ENCODE measurements around the gene MYO9B.
A peak's percentile ranks its signal among the peaks of the same experiment; 100 is the strongest.

Gene MYO9B

DNA sequence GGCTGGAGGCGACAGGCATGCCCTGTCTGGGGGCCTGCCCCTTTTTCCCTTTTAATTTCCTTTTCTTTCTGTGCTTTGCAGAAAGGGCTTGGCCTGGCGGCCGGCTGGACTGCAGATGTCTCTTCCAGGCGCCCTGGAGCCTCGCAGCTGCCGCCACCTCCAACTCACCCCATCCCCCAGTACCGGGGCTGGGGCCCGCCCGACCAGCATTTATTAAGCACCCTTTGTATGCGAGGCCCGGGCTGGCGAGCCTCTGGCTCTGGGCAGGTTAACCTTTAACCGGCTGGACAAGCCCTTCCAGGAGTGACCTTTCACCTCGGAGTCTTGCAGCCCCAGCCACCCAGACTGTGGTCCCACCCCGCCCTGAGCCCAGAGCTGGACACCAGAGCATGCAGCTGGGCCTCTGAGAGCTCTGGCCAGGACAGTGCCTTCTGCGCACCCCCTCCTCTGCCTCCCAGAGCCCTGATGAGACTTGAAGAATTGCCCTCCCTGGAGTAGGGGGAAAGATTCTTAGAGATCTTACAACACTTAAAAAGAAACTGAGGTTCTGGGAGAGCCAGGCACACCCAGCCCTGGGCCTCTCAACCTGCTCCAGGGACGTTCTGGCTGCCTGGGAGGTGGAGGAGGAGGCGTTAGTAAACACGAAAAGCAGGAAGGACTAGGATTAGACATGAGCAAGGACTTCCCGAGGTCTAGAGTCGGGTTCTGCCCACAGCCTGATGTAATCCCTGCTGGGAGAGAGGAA lies 171.3 kb downstream of the MYO9B start:
- H3K27me3 Mint-ChIP-seq = no peaks in the 10 kb centered on the region
- peak overlapping the region; percentile 65 for H3K27ac Mint-ChIP-seq
- no peaks in the 10 kb centered on the region for H3K9me3 Mint-ChIP-seq
- H3K4me3 Mint-ChIP-seq = peak overlapping the region; percentile 85
- no peaks in the 10 kb centered on the region for H3K36me3 Mint-ChIP-seq
- H3K4me1 Mint-ChIP-seq = peaks cover 6% of the 10 kb centered on the region

DNA sequence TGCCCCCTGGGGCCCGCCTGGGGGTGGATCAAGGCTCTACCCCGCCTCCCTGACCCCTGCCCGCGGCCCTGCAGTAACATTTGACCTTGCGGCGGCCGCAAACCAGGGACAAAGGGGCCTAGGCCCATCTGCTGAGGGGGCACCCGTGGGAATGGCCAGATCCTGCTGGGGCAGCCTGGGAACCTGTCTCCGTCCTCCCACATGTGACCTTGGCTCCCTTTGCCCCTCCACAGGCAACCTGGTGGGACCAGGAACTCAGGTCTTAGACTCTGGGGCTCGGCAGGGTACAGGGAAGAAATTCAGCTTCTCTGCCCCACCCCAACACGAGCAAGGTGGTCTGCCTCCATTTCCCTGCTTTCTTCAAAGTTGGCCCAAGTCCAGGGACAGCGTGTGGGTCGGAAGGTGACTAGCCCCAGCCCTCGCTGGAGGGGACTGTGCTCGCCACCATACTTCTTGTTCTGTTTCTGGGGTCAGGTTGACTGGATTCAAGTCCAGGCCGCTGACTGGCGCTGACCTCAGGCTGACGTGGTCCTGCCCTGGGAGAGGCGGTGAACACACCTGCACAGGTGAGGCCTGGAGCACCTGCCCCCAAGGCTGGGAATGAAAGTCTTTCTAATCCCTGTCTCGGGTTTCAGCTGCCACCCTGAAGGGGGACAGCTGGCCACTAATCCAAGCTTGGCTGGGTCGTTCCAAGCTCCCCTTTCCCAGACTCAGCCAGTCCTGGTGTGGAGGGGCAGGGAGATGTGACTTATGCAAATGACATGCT lies 172.6 kb downstream of the MYO9B start:
- no peaks in the 10 kb centered on the region for H3K27me3 Mint-ChIP-seq
- no peak overlapping the region for H3K27ac Mint-ChIP-seq
- no peaks in the 10 kb centered on the region for H3K9me3 Mint-ChIP-seq
- H3K4me1 Mint-ChIP-seq = peaks cover 6% of the 10 kb centered on the region
- no peak overlapping the region for H3K4me3 Mint-ChIP-seq
- H3K36me3 Mint-ChIP-seq = no peaks in the 10 kb centered on the region

DNA sequence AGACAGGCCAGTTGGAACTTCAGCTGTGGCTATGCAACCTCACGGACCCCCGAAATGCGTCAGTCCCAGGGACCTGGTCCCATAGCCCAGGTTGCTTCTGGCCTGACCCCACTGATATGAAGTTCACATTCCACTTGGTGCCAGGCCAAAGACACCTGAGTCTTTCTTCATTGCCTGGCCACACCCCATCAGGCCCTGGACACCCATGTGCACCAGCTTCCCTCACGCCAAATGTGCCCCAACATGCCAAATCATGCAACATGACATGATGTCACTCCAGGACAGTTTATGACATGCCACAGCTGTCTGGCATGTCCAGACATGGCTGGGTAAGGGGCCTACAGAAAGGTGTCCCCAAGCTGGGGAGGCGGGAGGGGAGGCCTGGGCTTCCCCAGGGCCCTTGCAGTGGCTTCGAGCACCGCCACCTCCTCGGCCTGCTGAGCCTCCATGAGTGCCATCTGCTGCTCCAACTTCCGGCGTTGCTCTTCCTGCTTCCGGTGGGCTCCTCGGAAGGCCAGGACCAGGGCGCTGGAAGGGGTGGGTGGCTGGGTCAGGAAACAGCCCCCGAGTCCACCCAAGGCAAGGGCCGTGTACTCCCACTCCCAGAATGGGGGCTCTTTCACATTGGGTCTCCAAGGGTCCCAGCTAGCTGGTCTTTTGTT lies 174.4 kb downstream of the MYO9B start:
- no peaks in the 10 kb centered on the region for H3K9me3 Mint-ChIP-seq
- H3K27ac Mint-ChIP-seq = no peak overlapping the region
- H3K36me3 Mint-ChIP-seq = no peaks in the 10 kb centered on the region
- H3K27me3 Mint-ChIP-seq = no peaks in the 10 kb centered on the region
- H3K4me3 Mint-ChIP-seq = no peak overlapping the region
- H3K4me1 Mint-ChIP-seq = peaks cover 6% of the 10 kb centered on the region

DNA sequence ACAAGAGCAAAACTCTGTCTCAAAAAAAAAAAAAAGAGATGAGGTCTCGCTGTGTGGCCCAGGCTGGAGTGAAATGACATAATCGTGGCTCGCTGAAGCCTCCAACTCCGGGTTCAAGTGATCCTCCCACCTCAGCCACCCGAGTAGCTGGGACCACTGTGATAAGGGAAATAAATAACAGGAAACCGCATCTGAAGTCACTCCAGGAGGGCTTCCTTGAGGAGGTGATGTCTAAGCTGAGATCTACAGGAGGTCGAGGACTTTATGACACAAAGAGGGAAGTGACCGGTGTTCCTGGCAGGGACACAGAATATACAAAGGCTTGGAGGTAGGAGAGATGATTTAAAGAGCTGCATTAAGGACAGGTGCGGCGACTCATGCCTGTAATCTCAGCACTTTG lies 179.1 kb downstream of the MYO9B start:
- Mint-ChIP-seq H3K27me3 (no peaks in the 10 kb centered on the region), H3K4me3 (no peak overlapping the region), H3K36me3 (no peaks in the 10 kb centered on the region), H3K27ac (no peak overlapping the region), H3K9me3 (no peaks in the 10 kb centered on the region), H3K4me1 (no peaks in the 10 kb centered on the region)

DNA sequence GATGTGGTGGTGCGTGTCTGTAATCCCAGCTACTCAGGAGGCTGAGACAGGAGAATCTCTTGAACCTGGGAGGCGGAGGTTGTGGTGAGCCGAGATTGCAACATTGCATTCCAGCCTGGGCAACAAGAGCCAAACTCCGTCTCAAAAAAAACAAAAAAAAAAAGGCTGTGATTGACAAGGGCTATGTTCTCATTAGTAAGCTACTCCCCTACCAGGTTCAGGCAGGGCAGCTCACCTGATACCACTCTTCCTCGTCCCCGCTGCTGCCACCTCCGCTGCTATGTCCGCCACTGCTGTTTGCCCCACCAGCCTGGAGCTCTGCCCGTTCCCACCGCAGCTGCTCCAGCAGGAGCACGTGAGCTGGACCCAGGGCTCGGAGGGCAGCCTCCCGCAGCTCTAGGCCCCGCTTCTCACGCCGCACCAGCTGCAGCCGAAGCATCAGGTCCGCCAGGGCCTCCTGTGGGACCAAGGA lies 179.6 kb downstream of the MYO9B start:
- Mint-ChIP-seq H3K9me3 (no peaks in the 10 kb centered on the region), H3K4me3 (no peak overlapping the region), H3K4me1 (no peaks in the 10 kb centered on the region), H3K36me3 (no peaks in the 10 kb centered on the region), H3K27ac (no peak overlapping the region), H3K27me3 (no peaks in the 10 kb centered on the region)

DNA sequence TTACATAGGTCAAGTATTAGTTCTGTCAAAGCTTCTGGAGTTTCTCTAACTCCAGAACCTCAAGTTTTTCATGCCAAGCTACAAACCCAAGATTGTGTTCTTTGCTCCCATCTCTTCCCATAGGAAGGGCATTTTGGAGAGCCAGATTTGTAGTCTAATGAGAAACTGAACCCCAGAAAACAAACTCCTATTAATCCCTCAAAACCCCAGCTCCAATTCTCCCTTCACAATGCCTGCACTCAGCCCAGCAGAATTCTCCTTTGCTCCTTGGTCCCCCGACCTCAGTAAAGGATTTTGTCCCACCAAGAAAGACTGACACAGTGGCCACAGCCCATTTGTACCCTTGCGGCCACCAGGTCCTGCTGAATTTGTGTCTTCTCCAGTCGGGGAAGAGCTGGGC lies 180.6 kb downstream of the MYO9B start:
- no peaks in the 10 kb centered on the region for H3K27me3 Mint-ChIP-seq
- H3K9me3 Mint-ChIP-seq = no peaks in the 10 kb centered on the region
- H3K4me3 Mint-ChIP-seq = no peak overlapping the region
- peaks cover 6% of the 10 kb centered on the region for H3K4me1 Mint-ChIP-seq
- H3K36me3 Mint-ChIP-seq = no peaks in the 10 kb centered on the region
- no peak overlapping the region for H3K27ac Mint-ChIP-seq

DNA sequence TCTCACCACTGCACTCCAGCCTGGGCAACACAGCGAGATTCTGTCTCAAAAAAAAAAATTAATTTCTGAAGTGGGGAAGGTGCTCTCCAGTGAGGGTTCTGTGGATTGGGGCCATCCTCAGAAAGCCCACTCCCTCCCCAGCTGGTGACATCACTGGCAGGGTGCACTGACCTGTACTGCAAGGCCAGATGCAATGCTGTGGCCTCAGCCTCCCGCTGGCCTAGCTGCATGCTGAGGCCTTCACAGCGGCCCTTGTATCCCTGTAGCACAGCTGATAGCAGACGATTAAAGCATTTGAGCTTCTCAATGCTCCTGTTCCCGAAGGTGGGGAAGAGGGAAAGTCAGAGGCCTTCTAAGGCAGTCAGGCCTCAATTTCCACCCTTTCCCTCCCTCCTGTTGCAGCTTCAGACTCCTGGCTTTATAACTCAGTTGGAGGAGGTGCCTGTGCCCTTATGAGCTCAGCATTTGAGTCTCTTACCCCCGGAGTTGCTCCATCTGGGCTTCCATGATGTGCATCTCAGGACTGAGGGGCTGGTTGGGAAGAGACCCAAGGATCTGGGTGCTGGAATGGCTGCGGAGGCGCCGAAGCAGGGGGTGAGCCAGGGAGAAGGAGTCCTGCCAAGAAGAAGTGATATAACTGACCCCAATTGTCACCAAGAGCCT lies 183.7 kb downstream of the MYO9B start:
- Mint-ChIP-seq H3K4me3 (no peak overlapping the region), H3K4me1 (peaks cover 6% of the 10 kb centered on the region), H3K27ac (no peak overlapping the region), H3K27me3 (no peaks in the 10 kb centered on the region), H3K9me3 (no peaks in the 10 kb centered on the region), H3K36me3 (no peaks in the 10 kb centered on the region)

DNA sequence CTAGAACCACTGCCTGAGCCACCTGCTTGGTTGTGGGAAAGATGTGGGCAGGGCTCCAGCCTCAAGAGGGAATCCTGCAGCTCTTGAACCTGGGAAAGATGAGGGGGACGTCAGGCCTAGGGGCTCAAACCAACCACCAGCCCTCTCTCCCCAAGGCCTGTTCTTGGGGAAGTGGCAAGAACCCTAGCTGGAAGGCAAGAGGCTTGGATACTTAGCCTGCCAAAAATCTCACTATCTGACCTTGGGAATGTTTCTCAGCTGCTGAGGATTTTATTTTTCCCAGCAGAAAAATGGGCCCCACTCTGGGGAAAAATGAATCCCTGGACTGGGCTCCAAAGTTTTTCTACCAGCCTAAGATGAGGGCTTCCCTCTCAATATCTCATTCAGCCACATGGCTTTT lies 184.4 kb downstream of the MYO9B start:
- Mint-ChIP-seq H3K9me3 (no peaks in the 10 kb centered on the region), H3K36me3 (no peaks in the 10 kb centered on the region), H3K27ac (no peak overlapping the region), H3K4me3 (no peak overlapping the region), H3K27me3 (no peaks in the 10 kb centered on the region), H3K4me1 (peaks cover 13% of the 10 kb centered on the region)

DNA sequence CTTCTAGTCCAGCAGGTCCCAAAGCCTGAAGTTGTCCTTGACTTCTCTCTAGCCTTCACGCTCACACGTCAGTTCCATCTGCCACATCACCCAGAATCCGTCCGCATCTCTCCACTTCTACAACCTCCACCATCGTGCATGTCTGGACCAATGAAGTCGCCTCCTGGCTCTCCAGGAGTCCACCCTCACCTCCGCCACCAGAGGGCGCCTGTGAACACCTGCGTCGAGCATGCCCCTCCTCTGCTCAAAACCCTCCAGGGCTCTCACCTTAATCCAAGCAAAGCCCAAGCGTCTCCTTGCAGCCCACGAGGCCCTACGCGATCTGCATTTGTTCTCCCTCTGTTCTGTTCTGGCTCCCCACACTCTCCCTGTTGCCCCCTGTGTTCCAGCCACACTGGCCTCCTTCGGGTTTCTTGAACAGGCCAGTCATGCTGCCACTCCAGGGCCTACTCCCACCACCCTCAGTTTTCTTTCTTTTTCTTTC lies 185.3 kb downstream of the MYO9B start:
- H3K27me3 Mint-ChIP-seq = no peaks in the 10 kb centered on the region
- peak overlapping the region; percentile 20 for H3K27ac Mint-ChIP-seq
- H3K4me3 Mint-ChIP-seq = no peak overlapping the region
- no peaks in the 10 kb centered on the region for H3K9me3 Mint-ChIP-seq
- peaks cover 13% of the 10 kb centered on the region for H3K4me1 Mint-ChIP-seq
- no peaks in the 10 kb centered on the region for H3K36me3 Mint-ChIP-seq

DNA sequence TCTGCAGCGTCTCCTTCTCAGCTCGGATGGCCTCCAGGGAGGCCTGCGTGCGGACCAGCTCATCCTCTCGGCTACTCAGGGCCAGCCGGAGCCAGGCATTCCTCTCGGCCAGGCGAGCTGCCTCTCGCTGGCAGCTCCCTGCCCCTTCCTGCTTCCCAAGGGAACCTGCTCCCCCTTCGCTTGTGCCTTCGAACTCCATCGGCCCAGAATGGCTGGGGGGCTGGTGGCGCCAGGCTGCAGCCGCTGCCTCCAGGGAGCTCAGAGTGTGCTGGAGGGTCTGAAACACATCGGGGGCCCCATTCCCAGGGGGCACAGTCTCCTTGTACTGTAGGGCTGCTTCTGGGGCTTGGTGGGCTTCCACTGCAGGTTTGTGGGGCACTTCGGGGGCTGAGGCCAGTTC lies 187.0 kb downstream of the MYO9B start:
- Mint-ChIP-seq H3K27me3 (no peaks in the 10 kb centered on the region), H3K4me3 (no peak overlapping the region), H3K27ac (no peak overlapping the region), H3K9me3 (no peaks in the 10 kb centered on the region), H3K4me1 (peaks cover 19% of the 10 kb centered on the region), H3K36me3 (no peaks in the 10 kb centered on the region)

Data from activated naive CD4-positive, alpha-beta T cell treated with anti-CD3 and anti-CD28 coated beads, Interleukin-2, amount 50 U/mL, for 24 hours (primary cell).